WTC11 (cell line): ENCODE data around the gene BHLHE23. TPM values are rescaled to one million over a fixed set of nuclear protein-coding genes. Genes with fewer than 3 reads are reported as not detected.

ENCODE experiments used
- ATAC-seq: fragments of 200-7000 bp; cut with Tn5 transposase; 2 replicates; pipeline ENCODE4 v1.10.0; 2021; ENCODE audit warnings: mild to moderate bottlenecking, moderate library complexity
- CTCF ChIA-PET: fragments of 300-600 bp; sonication (Branson Sonifier 250); formaldehyde crosslinking; loops from one replicate; lab custom pipeline; 2021; ENCODE audit warnings: antibody characterized with exemption; lab: Charles Lee
- POLR2A ChIA-PET: fragments of 350-600 bp; sonication (Branson Sonifier 250); formaldehyde crosslinking; loops from one replicate; lab custom pipeline; 2021; ENCODE audit warnings: antibody characterized with exemption; lab: Charles Lee
- DNase-seq: peaks from one replicate; pipeline ENCODE4 v3.0.0; 2021; ENCODE audit warnings: low spot score
- H3K27ac Mint-ChIP-seq: 2 replicates; pipeline ENCODE4 v1.8.0; 2021; ENCODE audit warnings: mixed read lengths
- H3K27me3 Mint-ChIP-seq: 2 replicates; pipeline ENCODE4 v1.8.0; 2021; ENCODE audit warnings: low read depth, mild to moderate bottlenecking, moderate library complexity, mixed read lengths
- H3K36me3 Mint-ChIP-seq: 2 replicates; pipeline ENCODE4 v1.8.0; 2021; ENCODE audit warnings: mixed read lengths
- H3K4me1 Mint-ChIP-seq: 2 replicates; pipeline ENCODE4 v1.8.0; 2022; ENCODE audit warnings: mixed read lengths
- H3K4me3 Mint-ChIP-seq: 2 replicates; pipeline ENCODE4 v1.8.0; 2021; ENCODE audit warnings: mild to moderate bottlenecking, moderate library complexity, mixed read lengths
- H3K9me3 Mint-ChIP-seq: 2 replicates; pipeline ENCODE4 v1.8.0; 2021; ENCODE audit warnings: mixed read lengths
- CDX4 ChIP-seq: fragments of 250-450 bp; sonication (Bioruptor Pico); IDR thresholded peaks from 2 replicates; pipeline ENCODE4 v1.9.0; 2021; ENCODE audit warnings: moderate library complexity, mild to moderate bottlenecking, inconsistent platforms, borderline replicate concordance
- ELF4 ChIP-seq: sonication (generic); formaldehyde crosslinking; IDR thresholded peaks from 2 replicates; pipeline ENCODE4 v1.8.1; 2022; ENCODE audit warnings: low read depth, mild to moderate bottlenecking, moderate library complexity, missing genetic modification reagents
- FOXK1 ChIP-seq: sonication (generic); formaldehyde crosslinking; IDR thresholded peaks from 2 replicates; pipeline ENCODE4 v1.8.0; 2022; ENCODE audit warnings: mild to moderate bottlenecking, moderate library complexity, missing genetic modification reagents
- GTF2I ChIP-seq: fragments of 250-450 bp; sonication (Bioruptor Pico); conservative IDR thresholded peaks from 2 replicates; pipeline ENCODE4 v1.4.0; 2021; ENCODE audit warnings: mild to moderate bottlenecking
- HMGXB4 ChIP-seq: sonication (generic); formaldehyde crosslinking; IDR thresholded peaks from 2 replicates; pipeline ENCODE4 v1.8.1; 2023; ENCODE audit warnings: mild to moderate bottlenecking, moderate library complexity, missing genetic modification reagents
- IRF1 ChIP-seq: sonication (generic); formaldehyde crosslinking; IDR thresholded peaks from 2 replicates; pipeline ENCODE4 v1.8.0; 2023; ENCODE audit warnings: missing genetic modification reagents
- IRF2 ChIP-seq: sonication (generic); formaldehyde crosslinking; IDR thresholded peaks from 2 replicates; pipeline ENCODE4 v1.8.0; 2022; ENCODE audit warnings: low read depth, missing genetic modification reagents, borderline replicate concordance
- KAT7 ChIP-seq: sonication (generic); formaldehyde crosslinking; IDR thresholded peaks from 2 replicates; pipeline ENCODE4 v1.8.1; 2023; ENCODE audit warnings: missing genetic modification reagents, mild to moderate bottlenecking, borderline replicate concordance
- NFATC4 ChIP-seq: fragments of 250-450 bp; sonication (Bioruptor Pico); IDR thresholded peaks from 2 replicates; pipeline ENCODE4 v1.9.0; 2021; ENCODE audit warnings: mild to moderate bottlenecking
- NFE2L1 ChIP-seq: sonication (generic); formaldehyde crosslinking; IDR thresholded peaks from 2 replicates; pipeline ENCODE4 v1.8.1; 2023; ENCODE audit warnings: missing genetic modification reagents
- NR2C2 ChIP-seq: sonication (generic); formaldehyde crosslinking; IDR thresholded peaks from 2 replicates; pipeline ENCODE4 v1.8.0; 2022; ENCODE audit warnings: mild to moderate bottlenecking, missing genetic modification reagents
- NR3C1 ChIP-seq: sonication (generic); formaldehyde crosslinking; conservative IDR thresholded peaks from 2 replicates; pipeline ENCODE4 v1.8.1; 2023; ENCODE audit warnings: low read depth, mild to moderate bottlenecking, missing genetic modification reagents
- OVOL2 ChIP-seq: fragments of 250-450 bp; sonication (Bioruptor Pico); IDR thresholded peaks from 2 replicates; pipeline ENCODE4 v1.9.0; 2021; ENCODE audit warnings: mild to moderate bottlenecking, borderline replicate concordance
- PRDM15 ChIP-seq: sonication (generic); formaldehyde crosslinking; IDR thresholded peaks from 2 replicates; pipeline ENCODE4 v1.8.0; 2022; ENCODE audit warnings: missing genetic modification reagents
- TCF7 ChIP-seq: sonication (generic); formaldehyde crosslinking; IDR thresholded peaks from 2 replicates; pipeline ENCODE4 v1.8.0; 2022; ENCODE audit warnings: mild to moderate bottlenecking, low read depth, missing genetic modification reagents, moderate library complexity
- TEAD1 ChIP-seq: sonication (generic); formaldehyde crosslinking; IDR thresholded peaks from 2 replicates; pipeline ENCODE4 v1.8.0; 2022; ENCODE audit warnings: mild to moderate bottlenecking, missing genetic modification reagents
- USF1 ChIP-seq: sonication (generic); formaldehyde crosslinking; IDR thresholded peaks from 2 replicates; pipeline ENCODE4 v1.8.0; 2022; ENCODE audit warnings: mild to moderate bottlenecking, missing genetic modification reagents
- USF2 ChIP-seq: sonication (generic); formaldehyde crosslinking; IDR thresholded peaks from 2 replicates; pipeline ENCODE4 v1.8.1; 2023; ENCODE audit warnings: mild to moderate bottlenecking, missing genetic modification reagents, moderate library complexity
- ZBTB43 ChIP-seq: sonication (generic); formaldehyde crosslinking; IDR thresholded peaks from 2 replicates; pipeline ENCODE4 v1.8.1; 2023; ENCODE audit warnings: mild to moderate bottlenecking, missing genetic modification reagents
- ZNF232 ChIP-seq: sonication (generic); formaldehyde crosslinking; IDR thresholded peaks from 2 replicates; pipeline ENCODE4 v1.8.0; 2022; ENCODE audit warnings: mild to moderate bottlenecking, missing genetic modification reagents
- ZNF263 ChIP-seq: sonication (generic); formaldehyde crosslinking; IDR thresholded peaks from 2 replicates; pipeline ENCODE4 v1.8.1; 2022; ENCODE audit warnings: low read depth, mild to moderate bottlenecking, moderate library complexity, missing genetic modification reagents
- ZNF512 ChIP-seq: sonication (generic); formaldehyde crosslinking; IDR thresholded peaks from 2 replicates; pipeline ENCODE4 v1.8.1; 2022; ENCODE audit warnings: missing genetic modification reagents, borderline replicate concordance
- total RNA-seq: library from RNA; stranded (reverse); gene quantifications from 3 replicates; pipeline ENCODE4 v1.2.3, GENCODE V29; 2021

Gene BHLHE23
- total RNA-seq, 1 experiment from 2014 or later: 1.3 TPM

GRCh38 chr20:62996596-62996982 lies 10.2 kb downstream of the BHLHE23 start (continued):
- TF ChIP-seq PRDM15 (CRISPR knock-in tag) (no peak), OVOL2 (CRISPR knock-in tag) (no peak), USF1 (no peak), HMGXB4 (CRISPR knock-in tag) (no peak), KAT7 (CRISPR knock-in tag) (no peak)

GRCh38 chr20:62995898-62996595 lies 10.7 kb downstream of the BHLHE23 start:
- peaks cover 10% of the 10 kb centered on the region for H3K4me1 Mint-ChIP-seq
- ATAC-seq: no peak
- H3K4me3 Mint-ChIP-seq: no peak overlapping the region
- no peak for DNase-seq
- H3K27ac Mint-ChIP-seq: no peak overlapping the region
- ChIA-PET CTCF (interaction anchor here (0.8 to 2.8 kb wide), 6 partner anchors 10 to 185 kb away, joined by 3 to 19 read pairs (median 4); no protein-coding TSS in a partner anchor), POLR2A (no interaction called here)
- no peak for TF ChIP-seq NR2C2 (CRISPR knock-in tag)
- no peak for TF ChIP-seq ZNF512
- no peak for TF ChIP-seq GTF2I (CRISPR knock-in tag)
- no peak for TF ChIP-seq NFE2L1 (CRISPR knock-in tag)
- no peak for TF ChIP-seq TCF7 (CRISPR knock-in tag)
- TF ChIP-seq CDX4 (CRISPR knock-in tag): no peak
- no peak for TF ChIP-seq FOXK1 (CRISPR knock-in tag)
- no peak for TF ChIP-seq ZBTB43
- no peak for TF ChIP-seq NR3C1 (CRISPR knock-in tag)
- no peak for TF ChIP-seq IRF2
- no peak for TF ChIP-seq USF2 (CRISPR knock-in tag)
- TF ChIP-seq IRF1 (CRISPR knock-in tag): no peak
- no peak for TF ChIP-seq ZNF232 (CRISPR knock-in tag)
- TF ChIP-seq NFATC4: no peak
- no peak for TF ChIP-seq TEAD1 (CRISPR knock-in tag)
- TF ChIP-seq HMGXB4 (CRISPR knock-in tag): no peak
- no peak for TF ChIP-seq OVOL2 (CRISPR knock-in tag)
- no peak for TF ChIP-seq ZNF263
- no peak for TF ChIP-seq ELF4
- H3K27me3 Mint-ChIP-seq: peaks cover 28% of the 10 kb centered on the region
- H3K9me3 Mint-ChIP-seq: no peaks in the 10 kb centered on the region
- no peaks in the 10 kb centered on the region for H3K36me3 Mint-ChIP-seq
